Measurements from ENCODE around the gene DDX6. TPM values are rescaled to one million over a fixed set of nuclear protein-coding genes. Genes with fewer than 3 reads are reported as not detected.

Gene DDX6
- total and polyA plus RNA-seq, 2 of the 8 experiments (the other 6 are each of a cell fraction or from before 2014, with no cell fraction given): 29.8 to 181 TPM

DNA sequence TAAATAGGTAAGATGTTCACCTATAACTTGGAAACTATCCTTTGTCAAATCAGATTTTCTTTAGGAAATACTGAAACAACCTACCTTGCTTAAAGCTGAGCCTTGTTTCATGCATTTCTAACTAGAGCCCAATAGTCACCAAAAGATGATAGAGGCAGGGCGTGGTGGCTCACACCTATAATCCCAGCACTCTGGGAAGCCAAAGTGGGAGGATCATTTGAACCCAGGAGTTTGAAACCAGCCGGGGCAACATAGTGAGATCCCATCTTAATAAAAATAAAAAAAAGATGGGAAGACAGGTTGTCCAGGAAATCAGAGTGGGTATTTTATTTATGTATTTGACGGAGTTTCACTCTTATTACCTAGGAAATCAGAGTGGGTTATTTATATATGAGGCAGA, 38.3 kb downstream of the DDX6 start:
- Histone ChIP-seq H3K9me3 (ENCODE audit: insufficient read depth in 2 of 2, low read depth in 1 of 2, low read length in 1 of 2) (no peaks in the 10 kb centered on the region), H2BK5ac (ENCODE audit: low read depth, low read length) (no peak overlapping the region), H2BK15ac (ENCODE audit: low read length) (no peak overlapping the region), H3K23ac (ENCODE audit: insufficient read length) (no peak overlapping the region), H2BK20ac (ENCODE audit: low read length) (no peak overlapping the region), H3K27ac (ENCODE audit: low read depth, low read length) (no peak overlapping the region), H4K5ac (ENCODE audit: insufficient read length, low read depth, low read length) (no peak overlapping the region), H3K23me2 (ENCODE audit: low read depth, low read length) (no peaks in the 10 kb centered on the region), H4K91ac (replicated peaks; ENCODE audit: insufficient read length, low read length) (no peak overlapping the region), H2BK120ac (replicated peaks; ENCODE audit: low read depth, low read length) (no peak overlapping the region), H3K56ac (replicated peaks; ENCODE audit: insufficient read length, low read depth, low read length) (no peak overlapping the region), H4K8ac (ENCODE audit: extremely low read depth, insufficient read depth, low read length) (no peak overlapping the region), H3K9ac (replicated peaks in 1 of 4; ENCODE audit: extremely low read depth in 1 of 4, low read depth in 3 of 4, low read length in 3 of 4) (no peak overlapping the region), H3K79me2 (ENCODE audit: control insufficient read depth in 1 of 2, insufficient read depth in 2 of 2, low read length in 2 of 2) (no peaks in the 10 kb centered on the region; a peak in 1 of 4 replicates), H3K14ac (ENCODE audit: insufficient read length) (no peak overlapping the region), H2AFZ (ENCODE audit: low read length) (no peak overlapping the region), H3K4me3 (ENCODE audit: extremely low read depth in 1 of 4, insufficient read depth in 2 of 4, low read depth in 3 of 4, low read length in 4 of 4) (no peak overlapping the region), H2AK5ac (ENCODE audit: low read depth, low read length) (no peak overlapping the region), H4K20me1 (replicated peaks in 1 of 2; ENCODE audit: control insufficient read depth in 1 of 2, insufficient read depth in 2 of 2, low read length in 2 of 2) (peaks cover 2 to 3% of the 10 kb centered on the region in 2 experiments), H3K36me3 (ENCODE audit: control insufficient read depth in 2 of 4, insufficient read depth in 4 of 4, low read length in 3 of 4) (peaks cover 10 to 87% (median 55%) of the 10 kb centered on the region in 4 experiments), H2BK12ac (ENCODE audit: low read depth, low read length) (no peak overlapping the region), H3K79me1 (ENCODE audit: low read depth, low read length) (no peaks in the 10 kb centered on the region), H3K27me3 (replicated peaks in 1 of 4; ENCODE audit: control insufficient read depth in 3 of 4, extremely low read depth in 1 of 4, insufficient read depth in 3 of 4, low read length in 3 of 4) (no peaks in the 10 kb centered on the region), H3K4me1 (replicated peaks in 1 of 4; ENCODE audit: control insufficient read depth in 3 of 4, insufficient read depth in 4 of 4, low read length in 3 of 4) (peaks cover 0 to 2% (median 0%) of the 10 kb centered on the region in 4 experiments; a peak in 1 of 7 replicates), H3K18ac (ENCODE audit: extremely low read depth, low read length) (no peak overlapping the region), H3K4me2 (ENCODE audit: insufficient read depth in 1 of 2, low read depth in 2 of 2, low read length in 2 of 2) (no peak overlapping the region), H3K4ac (replicated peaks; ENCODE audit: insufficient read length, low read depth, low read length) (no peak overlapping the region)
- 89% methylated on average over 3 of the region's 3 CpGs; no CpG with 5 or more reads in 1 of the 2 experiments for WGBS, 2 experiments (ENCODE audit: extremely low coverage in 1 of 2, insufficient coverage in 1 of 2, insufficient read length in 1 of 2, insufficient replicate concordance in 2 of 2, low coverage in 1 of 2, low lambda C conversion rate in 2 of 2, missing lambda C conversion rate in 1 of 2)
- FAIRE-seq (no peak), DNase-seq (ENCODE audit: low read depth in 1 of 2, low spot score in 2 of 2) (no peak)
- no peak for TF ChIP-seq SUZ12 (IDR thresholded peaks at IDR 0.05; ENCODE audit: low read length)
- TF ChIP-seq POU5F1 (IDR thresholded peaks at IDR 0.05; ENCODE audit: low read depth, low read length): no peak
- no peak for TF ChIP-seq CHD1 (IDR thresholded peaks at IDR 0.05; ENCODE audit: low read depth, low read length)
- POLR2A ChIA-PET (ENCODE audit: partially characterized antibody): interaction anchor here (1.2 to 6.3 kb wide), 3 partner anchors 9 to 64 kb away, joined by 3 to 36 read pairs (median 5); no protein-coding TSS in a partner anchor
- CTCF ChIA-PET (ENCODE audit: partially characterized antibody): interaction anchor here (1.2 to 9.3 kb wide), 2 partner anchors 16 to 63 kb away, joined by 3 to 85 read pairs; no protein-coding TSS in a partner anchor
